ENCODE measurements around the gene NFYA.

GRCh38 chr6:41043151-41043550 lies 29.6 kb upstream of the NFYA start:
- TF ChIP-seq CTCF (IDR thresholded peaks at IDR 0.05; ENCODE audit: low read depth, low read length, poor library complexity, severe bottlenecking) (no peak), EZH2phosphoT487 (IDR thresholded peaks at IDR 0.05; ENCODE audit: borderline replicate concordance, low read length) (no peak)
